Measurements from ENCODE around the gene KRTAP2-1. TPM values are rescaled to one million over a fixed set of nuclear protein-coding genes. Genes with fewer than 3 reads are reported as not detected.
"Not testable (repeated sequence)": the region's sequence is repeated elsewhere in the genome, so short reads cannot be mapped to it uniquely, and the experiment has no call there.

Gene KRTAP2-1
- total and polyA plus RNA-seq, 7 experiments from 2014 or later, result not detected

GRCh38 chr17:41048441-41048840, 1.3 kb upstream of the KRTAP2-1 start:
- H3K36me3 Mint-ChIP-seq, result peaks cover 0 to 2% (median 0%) of the 10 kb centered on the region in 5 donors
- ATAC-seq (no peak), DNase-seq (no peak)
- POLR2A ChIA-PET, result no interaction called here
- CTCF ChIA-PET, result no interaction called here
- peaks cover 13 to 23% (median 18%) of the 10 kb centered on the region in 5 donors for H3K27me3 Mint-ChIP-seq
- H3K4me1 Mint-ChIP-seq, result no peaks in the 10 kb centered on the region
- H3K27ac Mint-ChIP-seq, result no peak overlapping the region
- Histone ChIP-seq H3K4me3 (ENCODE audit: low read length) (no peak overlapping the region), H3K4me1 (ENCODE audit: control insufficient read depth in 2 of 2, insufficient read depth in 2 of 2, low read length in 2 of 2) (no peaks in the 10 kb centered on the region), H3K27ac (ENCODE audit: low read depth, low read length) (no peak overlapping the region), H3K9me3 (ENCODE audit: control insufficient read depth in 2 of 3, low read length in 3 of 3) (no peaks in the 10 kb centered on the region), H3K36me3 (ENCODE audit: control insufficient read depth in 2 of 3, insufficient read depth in 3 of 3, low read length in 3 of 3) (no peaks in the 10 kb centered on the region), H3K27me3 (ENCODE audit: control insufficient read depth in 2 of 2, insufficient read depth in 2 of 2, low read length in 2 of 2) (no peaks in the 10 kb centered on the region)
- intact Hi-C loops (cut with micrococcal nuclease), result loop anchor here in 1 of 2 donors (5.0 kb wide), 1 partner anchor 114 kb away; the partner anchor contains the start of gene KRTAP4-4
- no peak overlapping the region for H3K4me3 Mint-ChIP-seq
- peaks cover 0 to 7% (median 2%) of the 10 kb centered on the region in 11 donors for H3K9me3 Mint-ChIP-seq

- H3K27ac Mint-ChIP-seq, result no peak overlapping the region
- ATAC-seq, result no peak
- POLR2A ChIA-PET, result no interaction called here
Observed at GRCh38 chr17:41042953-41043352, 4.2 kb downstream of the KRTAP2-1 start.

GRCh38 chr17:41040783-41041571, 6.1 kb downstream of the KRTAP2-1 start, which contains the start of gene KRTAP1-1:
Gene KRTAP1-1, minus strand, starts transcription at chr17:41041450. Its CDS starts 53 bp downstream, at chr17:41041397.
- H3K9me3 ChIP-seq (ENCODE audit: control insufficient read depth in 2 of 3, low read length in 3 of 3); H3K27ac ChIP-seq (ENCODE audit: low read depth, low read length); H3K36me3 ChIP-seq (ENCODE audit: control insufficient read depth in 2 of 3, insufficient read depth in 3 of 3, low read length in 3 of 3); H3K36me3 Mint-ChIP-seq; ATAC-seq; H3K4me1 ChIP-seq (ENCODE audit: control insufficient read depth in 2 of 2, insufficient read depth in 2 of 2, low read length in 2 of 2); POLR2A ChIA-PET; H3K4me3 Mint-ChIP-seq; H3K4me1 Mint-ChIP-seq; DNase-seq; H3K4me3 ChIP-seq (ENCODE audit: low read length); H3K27me3 ChIP-seq (ENCODE audit: control insufficient read depth in 2 of 2, insufficient read depth in 2 of 2, low read length in 2 of 2); H3K27ac Mint-ChIP-seq; intact Hi-C loops (cut with micrococcal nuclease): not testable (repeated sequence)
- peaks cover 11 to 17% (median 13%) of the 10 kb centered on the region in 5 donors for H3K27me3 Mint-ChIP-seq
- CTCF ChIA-PET, result interaction anchor here (0.6 kb wide), 1 partner anchor 626 kb away, joined by 3 read pairs; no protein-coding TSS in a partner anchor
- H3K9me3 Mint-ChIP-seq, result peaks cover 0 to 17% (median 5%) of the 10 kb centered on the region in 11 donors

More at GRCh38 chr17:41042953-41043352, 4.2 kb downstream of the KRTAP2-1 start:
- no peak overlapping the region for H3K4me3 Mint-ChIP-seq
- no peaks in the 10 kb centered on the region for H3K4me1 Mint-ChIP-seq
- H3K27me3 ChIP-seq (ENCODE audit: control insufficient read depth in 2 of 2, insufficient read depth in 2 of 2, low read length in 2 of 2), result no peaks in the 10 kb centered on the region
- H3K9me3 ChIP-seq (ENCODE audit: control insufficient read depth in 2 of 3, low read length in 3 of 3), result no peaks in the 10 kb centered on the region
- H3K36me3 Mint-ChIP-seq, result peaks cover 0 to 4% (median 0%) of the 10 kb centered on the region in 5 donors
- no peak for DNase-seq
- no peaks in the 10 kb centered on the region for H3K36me3 ChIP-seq (ENCODE audit: control insufficient read depth in 2 of 3, insufficient read depth in 3 of 3, low read length in 3 of 3)
- H3K4me1 ChIP-seq (ENCODE audit: control insufficient read depth in 2 of 2, insufficient read depth in 2 of 2, low read length in 2 of 2), result no peaks in the 10 kb centered on the region
- intact Hi-C loops (cut with micrococcal nuclease), result no loop called here
- H3K9me3 Mint-ChIP-seq, result peaks cover 0 to 17% (median 5%) of the 10 kb centered on the region in 11 donors
- no peak overlapping the region for H3K27ac ChIP-seq (ENCODE audit: low read depth, low read length)
- CTCF ChIA-PET, result no interaction called here
- H3K27me3 Mint-ChIP-seq, result peaks cover 13 to 20% (median 17%) of the 10 kb centered on the region in 5 donors
- no peak overlapping the region for H3K4me3 ChIP-seq (ENCODE audit: low read length)

- Mint-ChIP-seq H3K27me3 (peaks cover 5 to 12% (median 10%) of the 10 kb centered on the region in 5 donors), H3K4me1 (peaks cover 0 to 2% (median 0%) of the 10 kb centered on the region in 7 donors), H3K9me3 (peaks cover 0 to 8% (median 0%) of the 10 kb centered on the region in 11 donors), H3K36me3 (no peaks in the 10 kb centered on the region), H3K27ac (no peak overlapping the region), H3K4me3 (no peak overlapping the region)
- ATAC-seq (no peak), DNase-seq (no peak)
- H3K4me3 ChIP-seq (ENCODE audit: low read length), result no peak overlapping the region
- no peaks in the 10 kb centered on the region for H3K36me3 ChIP-seq (ENCODE audit: control insufficient read depth in 2 of 3, insufficient read depth in 3 of 3, low read length in 3 of 3)
- H3K4me1 ChIP-seq (ENCODE audit: control insufficient read depth in 2 of 2, insufficient read depth in 2 of 2, low read length in 2 of 2), result no peaks in the 10 kb centered on the region
- intact Hi-C loops (cut with micrococcal nuclease), result no loop called here
- H3K27ac ChIP-seq (ENCODE audit: low read depth, low read length), result no peak overlapping the region
- peaks cover 0 to 3% of the 10 kb centered on the region in 2 donors for H3K27me3 ChIP-seq (ENCODE audit: control insufficient read depth in 2 of 2, insufficient read depth in 2 of 2, low read length in 2 of 2)
- CTCF ChIA-PET, result no interaction called here
- POLR2A ChIA-PET, result no interaction called here
- H3K9me3 ChIP-seq (ENCODE audit: control insufficient read depth in 2 of 3, low read length in 3 of 3), result no peaks in the 10 kb centered on the region
Observed at GRCh38 chr17:41037853-41038350, 9.2 kb downstream of the KRTAP2-1 start.

GRCh38 chr17:41034346-41034935, 12.7 kb downstream of the KRTAP2-1 start, which contains the start of gene KRTAP1-3:
Gene KRTAP1-3, minus strand, starts transcription at chr17:41034874. Its CDS starts 53 bp downstream, at chr17:41034821.
- H3K4me1 Mint-ChIP-seq; H3K9me3 Mint-ChIP-seq; H3K9me3 ChIP-seq (ENCODE audit: control insufficient read depth in 2 of 3, low read length in 3 of 3); intact Hi-C loops (cut with micrococcal nuclease); H3K27me3 ChIP-seq (ENCODE audit: control insufficient read depth in 2 of 2, insufficient read depth in 2 of 2, low read length in 2 of 2); POLR2A ChIA-PET; H3K4me1 ChIP-seq (ENCODE audit: control insufficient read depth in 2 of 2, insufficient read depth in 2 of 2, low read length in 2 of 2); H3K36me3 ChIP-seq (ENCODE audit: control insufficient read depth in 2 of 3, insufficient read depth in 3 of 3, low read length in 3 of 3); CTCF ChIA-PET; ATAC-seq; DNase-seq; H3K36me3 Mint-ChIP-seq; H3K27ac Mint-ChIP-seq; H3K27ac ChIP-seq (ENCODE audit: low read depth, low read length); H3K4me3 Mint-ChIP-seq; H3K4me3 ChIP-seq (ENCODE audit: low read length): not testable (repeated sequence)
- peaks cover 7 to 18% (median 17%) of the 10 kb centered on the region in 5 donors for H3K27me3 Mint-ChIP-seq

- Mint-ChIP-seq H3K27me3 (peaks cover 16 to 32% (median 22%) of the 10 kb centered on the region in 5 donors), H3K4me3 (no peak within 1 kb of the TSS), H3K4me1 (no peaks in the 10 kb centered on the region), H3K9me3 (peaks cover 0 to 3% (median 0%) of the 10 kb centered on the region in 11 donors), H3K27ac (no peak within 1 kb of the TSS), H3K36me3 (no peaks in the 10 kb centered on the region)
- no peaks in the 10 kb centered on the region for H3K9me3 ChIP-seq (ENCODE audit: control insufficient read depth in 2 of 3, low read length in 3 of 3)
- intact Hi-C loops (cut with micrococcal nuclease), result no loop called here
- H3K4me3 ChIP-seq (ENCODE audit: low read length), result no peak within 1 kb of the TSS
- H3K4me1 ChIP-seq (ENCODE audit: control insufficient read depth in 2 of 2, insufficient read depth in 2 of 2, low read length in 2 of 2), result no peaks in the 10 kb centered on the region
- H3K27ac ChIP-seq (ENCODE audit: low read depth, low read length), result no peak within 1 kb of the TSS
- POLR2A ChIA-PET, result no interaction called here
- H3K36me3 ChIP-seq (ENCODE audit: control insufficient read depth in 2 of 3, insufficient read depth in 3 of 3, low read length in 3 of 3), result no peaks in the 10 kb centered on the region
- DNase-seq (no peak), ATAC-seq (no peak)
- CTCF ChIA-PET, result no interaction called here
- no peaks in the 10 kb centered on the region for H3K27me3 ChIP-seq (ENCODE audit: control insufficient read depth in 2 of 2, insufficient read depth in 2 of 2, low read length in 2 of 2)
Observed at GRCh38 chr17:41029633-41030245, 17.4 kb downstream of the KRTAP2-1 start, which contains the start of gene KRTAP1-4. Gene KRTAP1-4, minus strand, starts transcription at chr17:41030195. Its CDS starts 117 bp downstream, at chr17:41030078.
